Skeletal muscle satellite cell (primary cell): ENCODE measurements around the gene SDK2.

Experiments used
- H3K27me3 ChIP-seq: 2 replicates; pipeline ENCODE4 v1.7.0; 2013; ENCODE audit warnings: low read length; ENCODE audit not compliant: control insufficient read depth, insufficient read depth
- H3K36me3 ChIP-seq: 2 replicates; pipeline ENCODE4 v1.7.0; 2013; ENCODE audit warnings: mild to moderate bottlenecking, control low read depth, low read length; ENCODE audit not compliant: insufficient read depth
- H3K4me1 ChIP-seq: 2 replicates; pipeline ENCODE4 v1.7.0; 2013; ENCODE audit warnings: low read length; ENCODE audit not compliant: control insufficient read depth, insufficient read depth
- H3K4me2 ChIP-seq: 2 replicates; pipeline ENCODE4 v1.7.0; 2013; ENCODE audit warnings: mild to moderate bottlenecking, low read length
- H3K4me3 ChIP-seq: 2 replicates; pipeline ENCODE4 v1.7.0; 2013; ENCODE audit warnings: low read length
- H3K9ac ChIP-seq: 2 replicates; pipeline ENCODE4 v1.7.0; 2013; ENCODE audit warnings: mild to moderate bottlenecking, low read depth, low read length, moderate library complexity
- H3K9me3 ChIP-seq: replicated peaks from 2 replicates; pipeline ENCODE4 v1.7.0; 2013; ENCODE audit warnings: mild to moderate bottlenecking, control low read depth, low read length

SDK2 gene

GRCh38 chr17:73520369-73520761 lies 123.9 kb downstream of the SDK2 start:
- Histone ChIP-seq H3K9ac (no peak overlapping the region), H3K9me3 (no peaks in the 10 kb centered on the region), H3K4me3 (no peak overlapping the region), H3K4me2 (no peak overlapping the region), H3K36me3 (no peaks in the 10 kb centered on the region), H3K27me3 (no peaks in the 10 kb centered on the region), H3K4me1 (no peaks in the 10 kb centered on the region)

GRCh38 chr17:73519714-73520368 lies 124.4 kb downstream of the SDK2 start:
- Histone ChIP-seq H3K4me2 (no peak overlapping the region), H3K36me3 (no peaks in the 10 kb centered on the region), H3K27me3 (no peaks in the 10 kb centered on the region), H3K9ac (no peak overlapping the region), H3K9me3 (no peaks in the 10 kb centered on the region), H3K4me1 (no peaks in the 10 kb centered on the region), H3K4me3 (no peak overlapping the region)

GRCh38 chr17:73519011-73519410 lies 125.2 kb downstream of the SDK2 start:
- H3K36me3 ChIP-seq, result no peaks in the 10 kb centered on the region
- no peaks in the 10 kb centered on the region for H3K9me3 ChIP-seq
- no peaks in the 10 kb centered on the region for H3K4me1 ChIP-seq

GRCh38 chr17:73516431-73516830 lies 127.8 kb downstream of the SDK2 start:
- Histone ChIP-seq H3K4me2 (no peak overlapping the region), H3K36me3 (no peaks in the 10 kb centered on the region), H3K4me3 (no peak overlapping the region), H3K27me3 (no peaks in the 10 kb centered on the region), H3K9ac (no peak overlapping the region), H3K4me1 (no peaks in the 10 kb centered on the region), H3K9me3 (no peaks in the 10 kb centered on the region)

More at GRCh38 chr17:73519011-73519410, 125.2 kb downstream of the SDK2 start:
- H3K4me2 ChIP-seq, result no peak overlapping the region
- H3K4me3 ChIP-seq, result no peak overlapping the region
- H3K9ac ChIP-seq, result no peak overlapping the region
- no peaks in the 10 kb centered on the region for H3K27me3 ChIP-seq

GRCh38 chr17:73514146-73514863 lies 129.9 kb downstream of the SDK2 start:
- Histone ChIP-seq H3K4me2 (no peak overlapping the region), H3K9ac (no peak overlapping the region), H3K4me1 (no peaks in the 10 kb centered on the region), H3K9me3 (no peaks in the 10 kb centered on the region), H3K36me3 (no peaks in the 10 kb centered on the region), H3K4me3 (no peak overlapping the region), H3K27me3 (no peaks in the 10 kb centered on the region)

GRCh38 chr17:73513426-73513825 lies 130.8 kb downstream of the SDK2 start:
- Histone ChIP-seq H3K9me3 (no peaks in the 10 kb centered on the region), H3K4me2 (no peak overlapping the region), H3K36me3 (no peaks in the 10 kb centered on the region), H3K9ac (no peak overlapping the region), H3K27me3 (no peaks in the 10 kb centered on the region), H3K4me3 (no peak overlapping the region), H3K4me1 (no peaks in the 10 kb centered on the region)

GRCh38 chr17:73511719-73512115 lies 132.5 kb downstream of the SDK2 start:
- no peak overlapping the region for H3K4me2 ChIP-seq
- H3K9me3 ChIP-seq, result no peaks in the 10 kb centered on the region
- no peaks in the 10 kb centered on the region for H3K27me3 ChIP-seq
- H3K4me1 ChIP-seq, result no peaks in the 10 kb centered on the region
- no peak overlapping the region for H3K4me3 ChIP-seq
- no peak overlapping the region for H3K9ac ChIP-seq
- no peaks in the 10 kb centered on the region for H3K36me3 ChIP-seq

GRCh38 chr17:73510981-73511718 lies 133.1 kb downstream of the SDK2 start:
- Histone ChIP-seq H3K4me1 (no peaks in the 10 kb centered on the region), H3K36me3 (no peaks in the 10 kb centered on the region)

GRCh38 chr17:73508931-73509605 lies 135.2 kb downstream of the SDK2 start:
- H3K9ac ChIP-seq, result no peak overlapping the region
- no peaks in the 10 kb centered on the region for H3K36me3 ChIP-seq
- no peak overlapping the region for H3K4me3 ChIP-seq
- no peak overlapping the region for H3K4me2 ChIP-seq
- no peaks in the 10 kb centered on the region for H3K4me1 ChIP-seq
- H3K27me3 ChIP-seq, result no peaks in the 10 kb centered on the region
- no peaks in the 10 kb centered on the region for H3K9me3 ChIP-seq

More at GRCh38 chr17:73510981-73511718, 133.1 kb downstream of the SDK2 start:
- no peak overlapping the region for H3K4me2 ChIP-seq
- no peaks in the 10 kb centered on the region for H3K9me3 ChIP-seq
- H3K27me3 ChIP-seq, result no peaks in the 10 kb centered on the region
- no peak overlapping the region for H3K9ac ChIP-seq
- no peak overlapping the region for H3K4me3 ChIP-seq

GRCh38 chr17:73508057-73508930 lies 136.0 kb downstream of the SDK2 start:
- H3K4me3 ChIP-seq, result no peak overlapping the region
- no peaks in the 10 kb centered on the region for H3K4me1 ChIP-seq
- no peaks in the 10 kb centered on the region for H3K27me3 ChIP-seq
- H3K9ac ChIP-seq, result no peak overlapping the region
- H3K36me3 ChIP-seq, result no peaks in the 10 kb centered on the region
- no peak overlapping the region for H3K4me2 ChIP-seq
- no peaks in the 10 kb centered on the region for H3K9me3 ChIP-seq
